AML-193 (cell line): Measurements from ENCODE around the gene SCGB1C2.

ENCODE experiments used
- DNase-seq, 2 experiments: peaks; one replicate each; lab custom pipeline; 2025; lab: John Stamatoyannopoulos, UW

Gene SCGB1C2

GRCh38 chr17:172401-172800 is 35.0 kb downstream of the SCGB1C2 start:
- no peak for DNase-seq

- no peak for DNase-seq
These were observed 36.0 kb downstream of the SCGB1C2 start for GRCh38 chr17:173166-173911.

- DNase-seq, result no peak
These were observed 39.8 kb downstream of the SCGB1C2 start for GRCh38 chr17:177155-177554.

- DNase-seq, result no peak
These were observed 40.4 kb downstream of the SCGB1C2 start for GRCh38 chr17:177762-178161.

GRCh38 chr17:178292-179065 is 41.1 kb downstream of the SCGB1C2 start:
- no peak for DNase-seq

- DNase-seq, result no peak
These were observed 41.7 kb downstream of the SCGB1C2 start for GRCh38 chr17:179066-179432.

GRCh38 chr17:179781-180380 is 42.5 kb downstream of the SCGB1C2 start:
- no peak for DNase-seq

- DNase-seq, result no peak
These were observed 43.2 kb downstream of the SCGB1C2 start for GRCh38 chr17:180381-181244.

- DNase-seq, result no peak
These were observed 44.1 kb downstream of the SCGB1C2 start, which contains the start of gene DOC2B for GRCh38 chr17:181245-182049. TSS of gene DOC2B (minus strand) at chr17:181650. CDS start at chr17:181479, 171 bp downstream.

GRCh38 chr17:182050-182751 is 44.8 kb downstream of the SCGB1C2 start:
- no peak for DNase-seq

GRCh38 chr17:183021-183420 is 45.7 kb downstream of the SCGB1C2 start:
- no peak for DNase-seq

- DNase-seq, result no peak
These were observed 48.2 kb downstream of the SCGB1C2 start for GRCh38 chr17:185445-186138.

GRCh38 chr17:187130-187529 is 49.8 kb downstream of the SCGB1C2 start:
- no peak for DNase-seq
